IMR-90 (cell line): ENCODE measurements around the gene JAKMIP2. TPM values are rescaled to one million over a fixed set of nuclear protein-coding genes. Genes with fewer than 3 reads are reported as not detected.

Source experiments
- ATAC-seq: fragments of 200-7000 bp; cut with Tn5 transposase; 2 replicates; pipeline ENCODE4 v1.9.1; 2020; ENCODE audit warnings: low read depth, mild to moderate bottlenecking, moderate library complexity
- BruUV-seq: library from RNA; stranded (reverse); fragments of 400-500 nt; replicated peaks from 2 replicates; lab custom pipeline; 2021; lab: Mats Ljungman, UMichigan
- CTCF ChIA-PET: fragments of 300-600 bp; formaldehyde crosslinking; extraction: SDS; loops from one replicate; lab custom pipeline; 2021; ENCODE audit warnings: antibody characterized with exemption; lab: Yijun Ruan, JAX
- POLR2A ChIA-PET: fragments of 300-600 bp; sonication (Branson Sonifier 250); formaldehyde crosslinking; loops from one replicate; lab custom pipeline; 2022; ENCODE audit warnings: antibody characterized with exemption; ENCODE audit not compliant: unreplicated experiment; lab: Charles Lee
- DNase-seq: peaks from one replicate; pipeline ENCODE4 v3.0.0; 2013
- H2AFZ ChIP-seq: replicated peaks from 2 replicates; pipeline ENCODE3; 2013; ENCODE audit warnings: low read length, mild to moderate bottlenecking; ENCODE audit not compliant: poor library complexity
- H2AK5ac ChIP-seq: 2 replicates; pipeline ENCODE4 v1.6.1; 2013; ENCODE audit warnings: low read depth, low read length, inconsistent platforms
- H2AK9ac ChIP-seq: replicated peaks from 2 replicates; pipeline ENCODE3; 2013; ENCODE audit warnings: mild to moderate bottlenecking, low read depth, low read length, moderate library complexity; ENCODE audit not compliant: poor library complexity
- H2BK120ac ChIP-seq: 2 replicates; pipeline ENCODE4 v1.6.1; 2013; ENCODE audit warnings: low read depth, low read length, inconsistent platforms
- H2BK15ac ChIP-seq: 3 replicates; pipeline ENCODE4 v1.6.1; 2013; ENCODE audit warnings: low read depth, low read length, inconsistent platforms
- H2BK20ac ChIP-seq: 2 replicates; pipeline ENCODE4 v1.6.1; 2013; ENCODE audit warnings: low read depth, mild to moderate bottlenecking, inconsistent platforms, low read length, moderate library complexity
- H2BK5ac ChIP-seq: 2 replicates; pipeline ENCODE4 v1.6.1; 2013; ENCODE audit warnings: mild to moderate bottlenecking, low read depth, low read length, inconsistent platforms; ENCODE audit not compliant: poor library complexity, severe bottlenecking
- H3K14ac ChIP-seq: replicated peaks from 2 replicates; pipeline ENCODE4 v1.6.1; 2013; ENCODE audit warnings: low read depth, low read length, inconsistent platforms
- H3K18ac ChIP-seq: 2 replicates; pipeline ENCODE4 v1.6.1; 2013; ENCODE audit warnings: low read depth, low read length, control low read depth
- H3K23ac ChIP-seq: 2 replicates; pipeline ENCODE4 v1.6.1; 2013; ENCODE audit warnings: low read depth, low read length, inconsistent platforms
- H3K27ac ChIP-seq: 2 replicates; pipeline ENCODE4 v1.5.1; 2013; ENCODE audit warnings: mild to moderate bottlenecking, control low read depth, low read length; ENCODE audit not compliant: insufficient read depth
- H3K27me3 ChIP-seq: 2 replicates; pipeline ENCODE4 v1.6.1; 2013; ENCODE audit warnings: low read length; ENCODE audit not compliant: control insufficient read depth, insufficient read depth
- H3K36me3 ChIP-seq: 2 replicates; pipeline ENCODE4 v1.6.1; 2013; ENCODE audit warnings: low read length, mixed read lengths; ENCODE audit not compliant: control insufficient read depth, insufficient read depth
- H3K4ac ChIP-seq: 2 replicates; pipeline ENCODE4 v1.6.1; 2013; ENCODE audit warnings: low read depth, low read length, inconsistent platforms
- H3K4me1 ChIP-seq: 2 replicates; pipeline ENCODE4 v1.6.1; 2013; ENCODE audit warnings: low read length, mixed read lengths; ENCODE audit not compliant: control insufficient read depth, insufficient read depth
- H3K4me2 ChIP-seq: 2 replicates; pipeline ENCODE4 v1.6.1; 2013; ENCODE audit warnings: low read depth, mild to moderate bottlenecking, control low read depth, low read length, moderate library complexity
- H3K4me3 ChIP-seq: 2 replicates; pipeline ENCODE4 v1.5.1; 2013; ENCODE audit warnings: low read depth, mild to moderate bottlenecking, control low read depth, low read length, moderate library complexity; ENCODE audit not compliant: insufficient read depth
- H3K56ac ChIP-seq: 2 replicates; pipeline ENCODE4 v1.6.1; 2013; ENCODE audit warnings: low read length, inconsistent platforms; ENCODE audit not compliant: insufficient read depth; ENCODE audit errors: extremely low read depth
- H3K79me1 ChIP-seq, 2 experiments: 2 replicates each; pipeline ENCODE4 v1.6.1; 2013; ENCODE audit warnings: low read length in 2 of 2, inconsistent platforms in 1 of 2, low read depth in 1 of 2
- H3K9ac ChIP-seq: 2 replicates; pipeline ENCODE4 v1.6.1; 2013; ENCODE audit warnings: low read depth, low read length, control low read depth
- H3K9me1 ChIP-seq: 2 replicates; pipeline ENCODE4 v1.6.1; 2013; ENCODE audit warnings: low read length, inconsistent platforms; ENCODE audit not compliant: insufficient read depth
- H3K9me3 ChIP-seq: 2 replicates; pipeline ENCODE4 v1.6.1; 2013; ENCODE audit warnings: low read length; ENCODE audit not compliant: control insufficient read depth, insufficient read depth
- H4K20me1 ChIP-seq: 2 replicates; pipeline ENCODE4 v1.6.1; 2013; ENCODE audit warnings: low read length, inconsistent platforms; ENCODE audit not compliant: insufficient read depth
- H4K5ac ChIP-seq: 2 replicates; pipeline ENCODE4 v1.6.1; 2013; ENCODE audit warnings: mild to moderate bottlenecking, low read depth, low read length, control low read depth
- H4K8ac ChIP-seq, 2 experiments: 2 replicates each; pipeline ENCODE4 v1.6.1; 2013; ENCODE audit warnings: low read depth in 2 of 2, low read length in 2 of 2, control low read depth in 1 of 2, inconsistent platforms in 1 of 2
- H4K91ac ChIP-seq: 2 replicates; pipeline ENCODE4 v1.6.1; 2013; ENCODE audit warnings: low read depth, low read length, inconsistent platforms; ENCODE audit not compliant: insufficient read depth
- BHLHE40 ChIP-seq: fragments of 150-350 bp; IDR thresholded peaks from 2 replicates; pipeline ENCODE4 v1.6.1; 2016; ENCODE audit warnings: mild to moderate bottlenecking, low read depth, low read length
- CEBPB ChIP-seq: IDR thresholded peaks from 2 replicates; pipeline ENCODE4 v1.6.1; 2012; ENCODE audit warnings: low read depth, low read length, improper control_type of control experiment
- CTCF ChIP-seq: conservative IDR thresholded peaks from 2 replicates; pipeline ENCODE4 v1.5.1; 2012; ENCODE audit warnings: mild to moderate bottlenecking, low read depth, low read length, improper control_type of control experiment
- ELK1 ChIP-seq: fragments of 150-350 bp; IDR thresholded peaks from 2 replicates; pipeline ENCODE4 v1.6.1; 2016; ENCODE audit warnings: low read depth, mild to moderate bottlenecking, low read length, moderate library complexity, borderline replicate concordance
- MAZ ChIP-seq: IDR thresholded peaks from 2 replicates; pipeline ENCODE4 v1.6.1; 2012; ENCODE audit warnings: low read depth, mild to moderate bottlenecking, low read length, improper control_type of control experiment, moderate library complexity, borderline replicate concordance
- NFE2L2 ChIP-seq: fragments of 150-350 bp; IDR thresholded peaks from 2 replicates; pipeline ENCODE4 v1.6.1; 2016; ENCODE audit warnings: low read depth, mild to moderate bottlenecking, low read length
- POLR2A ChIP-seq: IDR thresholded peaks from 2 replicates; pipeline ENCODE4 v1.6.1; 2012; ENCODE audit warnings: mild to moderate bottlenecking, low read depth, low read length
- RAD21 ChIP-seq: IDR thresholded peaks from 2 replicates; pipeline ENCODE4 v1.6.1; 2012; ENCODE audit warnings: low read length, improper control_type of control experiment
- USF2 ChIP-seq: fragments of 150-350 bp; IDR thresholded peaks from 2 replicates; pipeline ENCODE4 v1.6.1; 2017; ENCODE audit warnings: mild to moderate bottlenecking, antibody characterized with exemption, low read length, low read depth
- WGBS, 2 experiments: methylation state at CpG; one replicate each; pipeline versions ENCODE4 v1.1.5 to v1.1.7; 2013; ENCODE audit warnings: missing lambda C conversion rate in 2 of 2; ENCODE audit not compliant: insufficient read length in 1 of 2; ENCODE audit errors: extremely low coverage in 2 of 2; 5-methylcytosine and 5-hydroxymethylcytosine counted together
- dilution Hi-C: fragments of 300-500 bp; cut with HindIII; formaldehyde crosslinking; loops from one replicate; pipeline ENCODE4 v1.14.3; 2018; ENCODE audit warnings: low sequenced_read_pairs; ENCODE audit not compliant: unreplicated experiment
- in situ Hi-C: fragments of 300-500 bp; cut with MboI; formaldehyde crosslinking; loops from 3 replicates; pipeline ENCODE4 v1.14.3; 2019; ENCODE audit warnings: low sequenced_read_pairs, inconsistent platforms, mixed read lengths
- intact Hi-C: fragments of 100-400 bp; cut with micrococcal nuclease; formaldehyde crosslinking; loops from 2 replicates; pipeline ENCODE4 v1.10.0; 2022
- polyA plus RNA-seq, 3 experiments: library from polyadenylated mRNA; depleted of rRNA; stranded (reverse); fragments of >200 nt; gene quantifications; 2 replicates each; pipeline ENCODE4 v1.2.3, GENCODE V29; 2012; ENCODE audit warnings: low replicate concordance in 1 of 3
- total RNA-seq: library from RNA; depleted of rRNA; stranded (reverse); fragments of >200 nt; gene quantifications from 2 replicates; pipeline ENCODE4 v1.2.3, GENCODE V29; 2012

Gene JAKMIP2
- total and polyA plus RNA-seq, 2 of the 4 experiments (the other 2 are of a cell fraction), result under 0.01 TPM; not detected in 1

DNA sequence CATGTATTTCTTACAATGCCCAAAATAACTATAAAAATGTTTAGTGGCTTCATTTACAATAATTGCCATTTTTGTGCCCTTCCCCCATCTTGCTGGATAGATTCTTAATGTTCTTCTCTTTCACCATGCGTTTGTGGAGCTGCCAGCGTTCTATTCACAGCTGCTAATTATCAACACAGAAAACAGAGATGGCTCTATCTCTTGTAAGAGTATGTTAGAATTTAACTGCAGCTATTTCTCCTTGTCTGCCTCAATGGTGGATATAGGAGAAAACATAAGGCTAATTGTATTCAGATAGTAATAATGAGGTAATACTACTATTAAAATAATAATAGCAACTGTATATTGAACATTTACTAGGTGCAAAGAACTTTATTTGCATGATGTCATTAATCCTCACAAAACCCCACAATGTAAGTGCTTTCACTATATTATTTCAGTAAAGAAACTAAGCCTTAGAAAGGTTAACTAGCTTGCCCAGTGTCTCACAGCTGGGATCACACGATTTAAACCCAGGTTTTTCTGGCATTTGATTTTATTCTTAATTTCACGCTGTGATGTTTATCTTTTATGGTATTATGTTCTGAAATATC is 50.1 kb downstream of the JAKMIP2 start:
- H3K4me1 ChIP-seq, result no peaks in the 10 kb centered on the region
- no peak for TF ChIP-seq BHLHE40
- TF ChIP-seq USF2, result no peak
- TF ChIP-seq CTCF, result no peak
- TF ChIP-seq POLR2A, result no peak
- no peak for TF ChIP-seq NFE2L2
- TF ChIP-seq RAD21, result no peak
- TF ChIP-seq CEBPB, result no peak
- TF ChIP-seq MAZ, result no peak
- no peak for TF ChIP-seq ELK1
- dilution Hi-C loops, result no loop called here
- H3K56ac ChIP-seq, result no peak overlapping the region
- no peaks in the 10 kb centered on the region for H3K36me3 ChIP-seq
- H4K91ac ChIP-seq, result no peak overlapping the region
- no peaks in the 10 kb centered on the region for H4K20me1 ChIP-seq
- H3K4me3 ChIP-seq, result no peak overlapping the region
- POLR2A ChIA-PET, result no interaction called here
- no peak overlapping the region for H3K4ac ChIP-seq
- no peak overlapping the region for H3K27ac ChIP-seq
- H3K18ac ChIP-seq, result no peak overlapping the region
- H4K5ac ChIP-seq, result no peak overlapping the region
- H2BK120ac ChIP-seq, result no peak overlapping the region
- intact Hi-C loops, result no loop called here
- H3K9me3 ChIP-seq, result no peaks in the 10 kb centered on the region
- H3K14ac ChIP-seq, result no peak overlapping the region
- no peak overlapping the region for H2AFZ ChIP-seq
- no CpG with 5 or more reads among the region's 4 CpGs for WGBS, 2 experiments
- H3K9me1 ChIP-seq, result no peaks in the 10 kb centered on the region
- CTCF ChIA-PET, result no interaction called here
- no TSS peak for BruUV-seq
- no peak overlapping the region for H2BK5ac ChIP-seq
- no peak for ATAC-seq
- in situ Hi-C loops, result no loop called here
- DNase-seq, result no peak
- H2BK20ac ChIP-seq, result no peak overlapping the region
- H3K23ac ChIP-seq, result no peak overlapping the region
- H3K4me2 ChIP-seq, result no peak overlapping the region
- no peaks in the 10 kb centered on the region for H3K79me1 ChIP-seq
- H2AK9ac ChIP-seq, result no peak overlapping the region
- H4K8ac ChIP-seq, result no peak overlapping the region
- H2AK5ac ChIP-seq, result no peak overlapping the region
- H3K9ac ChIP-seq, result no peak overlapping the region
- H2BK15ac ChIP-seq, result no peak overlapping the region
- H3K27me3 ChIP-seq, result no peaks in the 10 kb centered on the region
